Lower leg skin (tissue), 3 donors: ENCODE data around the gene TRIM27.

Experiments used
- POLR2A ChIP-seq, 2 donors: fragments of 450-650 bp; IDR thresholded peaks; one replicate each; pipeline ENCODE4 v1.6.1; 2016 to 2017; ENCODE audit warnings: antibody characterized with exemption in 2 of 2, mild to moderate bottlenecking in 1 of 2, moderate library complexity in 1 of 2
- TF ChIP-seq, protein P1 (sequence below), 3 donors: fragments of 450-650 bp; IDR thresholded peaks; one replicate each; pipeline ENCODE4 v1.5.1; 2016; ENCODE audit warnings: antibody characterized with exemption in 3 of 3, mild to moderate bottlenecking in 3 of 3, moderate library complexity in 2 of 3

DNA sequence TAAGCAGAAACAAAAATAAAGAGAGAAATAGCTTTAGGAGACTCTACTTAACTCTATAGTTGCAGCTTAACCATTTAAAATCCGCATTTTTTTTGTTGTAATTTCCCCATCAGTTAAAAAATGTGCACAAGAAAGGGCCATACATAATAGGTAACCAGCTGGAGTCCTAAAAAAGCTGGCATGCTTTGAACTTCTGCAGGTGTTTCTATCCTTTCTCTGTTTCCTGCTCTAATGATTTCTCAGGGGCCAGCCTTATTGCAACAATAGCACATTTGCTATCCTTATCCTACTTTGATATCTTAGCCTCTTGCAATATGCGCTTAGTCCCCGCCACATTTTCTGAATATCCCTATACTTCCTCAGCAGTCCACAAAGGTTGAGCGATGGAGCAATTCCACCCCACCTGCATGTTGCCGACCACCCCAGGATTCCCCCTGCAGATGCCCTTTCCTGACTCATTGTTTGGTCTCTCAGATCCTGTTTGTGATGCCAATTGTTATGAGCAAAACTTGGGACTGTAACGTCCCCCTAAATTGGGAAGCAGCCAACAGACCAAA lies 48.5 kb downstream of the TRIM27 start:
- TF ChIP-seq, protein P1, sequence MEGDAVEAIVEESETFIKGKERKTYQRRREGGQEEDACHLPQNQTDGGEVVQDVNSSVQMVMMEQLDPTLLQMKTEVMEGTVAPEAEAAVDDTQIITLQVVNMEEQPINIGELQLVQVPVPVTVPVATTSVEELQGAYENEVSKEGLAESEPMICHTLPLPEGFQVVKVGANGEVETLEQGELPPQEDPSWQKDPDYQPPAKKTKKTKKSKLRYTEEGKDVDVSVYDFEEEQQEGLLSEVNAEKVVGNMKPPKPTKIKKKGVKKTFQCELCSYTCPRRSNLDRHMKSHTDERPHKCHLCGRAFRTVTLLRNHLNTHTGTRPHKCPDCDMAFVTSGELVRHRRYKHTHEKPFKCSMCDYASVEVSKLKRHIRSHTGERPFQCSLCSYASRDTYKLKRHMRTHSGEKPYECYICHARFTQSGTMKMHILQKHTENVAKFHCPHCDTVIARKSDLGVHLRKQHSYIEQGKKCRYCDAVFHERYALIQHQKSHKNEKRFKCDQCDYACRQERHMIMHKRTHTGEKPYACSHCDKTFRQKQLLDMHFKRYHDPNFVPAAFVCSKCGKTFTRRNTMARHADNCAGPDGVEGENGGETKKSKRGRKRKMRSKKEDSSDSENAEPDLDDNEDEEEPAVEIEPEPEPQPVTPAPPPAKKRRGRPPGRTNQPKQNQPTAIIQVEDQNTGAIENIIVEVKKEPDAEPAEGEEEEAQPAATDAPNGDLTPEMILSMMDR (IDR thresholded peaks at IDR 0.05) = no peak
- TF ChIP-seq POLR2A (IDR thresholded peaks at IDR 0.05) = no peak
